Ramos (cell line): ENCODE results near the gene MGLL.

Source experiments
- in situ Hi-C: fragments of 300-500 bp; cut with MboI; formaldehyde crosslinking; loops from one replicate; pipeline ENCODE4 v1.14.3; 2022; ENCODE audit warnings: low sequenced_read_pairs; ENCODE audit not compliant: unreplicated experiment

MGLL gene

GRCh38 chr3:127835993-127836882 lies 13.9 kb upstream of the MGLL start:
- in situ Hi-C loops = no loop called here

GRCh38 chr3:127834771-127835170 lies 12.5 kb upstream of the MGLL start:
- in situ Hi-C loops = no loop called here

GRCh38 chr3:127833281-127834032 lies 11.1 kb upstream of the MGLL start:
- in situ Hi-C loops = no loop called here

GRCh38 chr3:127831723-127832172 lies 9.4 kb upstream of the MGLL start:
- in situ Hi-C loops = no loop called here

- in situ Hi-C loops = no loop called here
Measured at GRCh38 chr3:127829537-127829936, 7.2 kb upstream of the MGLL start.

- in situ Hi-C loops = no loop called here
Measured at GRCh38 chr3:127827808-127828207, 5.5 kb upstream of the MGLL start.

- in situ Hi-C loops = no loop called here
Measured at GRCh38 chr3:127825756-127826155, 3.4 kb upstream of the MGLL start.

GRCh38 chr3:127824151-127824825 lies 2.0 kb upstream of the MGLL start:
- in situ Hi-C loops = no loop called here

GRCh38 chr3:127823426-127823857 lies 1.1 kb upstream of the MGLL start:
- in situ Hi-C loops = no loop called here

GRCh38 chr3:127822682-127823425 lies 539 bp upstream of the MGLL start:
- in situ Hi-C loops = no loop called here

GRCh38 chr3:127821394-127821793 lies 921 bp downstream of the MGLL start:
- in situ Hi-C loops = no loop called here

- in situ Hi-C loops = no loop called here
Measured at GRCh38 chr3:127820826-127821313, 1.4 kb downstream of the MGLL start.

- in situ Hi-C loops = no loop called here
Measured at GRCh38 chr3:127820221-127820825, 2.0 kb downstream of the MGLL start.

GRCh38 chr3:127819656-127820055 lies 2.7 kb downstream of the MGLL start:
- in situ Hi-C loops = no loop called here

GRCh38 chr3:127819086-127819485 lies 3.2 kb downstream of the MGLL start:
- in situ Hi-C loops = no loop called here

GRCh38 chr3:127817406-127817841 lies 4.9 kb downstream of the MGLL start:
- in situ Hi-C loops = no loop called here

GRCh38 chr3:127816783-127817405 lies 5.4 kb downstream of the MGLL start:
- in situ Hi-C loops = no loop called here

GRCh38 chr3:127815641-127816605 lies 6.4 kb downstream of the MGLL start:
- in situ Hi-C loops = no loop called here
